H1 (cell line): ENCODE results near the gene ADAD2. TPM values are rescaled to one million over a fixed set of nuclear protein-coding genes. Genes with fewer than 3 reads are reported as not detected.

Experiments
- EGR1 ChIP-seq: IDR thresholded peaks from 2 replicates; pipeline ENCODE4 v1.6.1; 2011; ENCODE audit warnings: low read depth, low read length, borderline replicate concordance
- GTF2F1 ChIP-seq: IDR thresholded peaks from 2 replicates; pipeline ENCODE4 v1.6.1; 2012; ENCODE audit warnings: low read depth, low read length, improper control_type of control experiment, borderline replicate concordance
- HDAC2 ChIP-seq, 2 experiments: fragments of 300-600 bp in 1 of 2; sonication (generic) in 1 of 2; IDR thresholded peaks; 2 replicates each; pipeline ENCODE4 v1.6.1; 2011 to 2012; ENCODE audit warnings: low read depth in 2 of 2, low read length in 2 of 2, mild to moderate bottlenecking in 2 of 2, moderate library complexity in 2 of 2, borderline replicate concordance in 1 of 2, inconsistent platforms in 1 of 2
- KDM1A ChIP-seq: fragments of 200-600, 300-600 bp; sonication (generic); IDR thresholded peaks from 2 replicates; pipeline ENCODE4 v1.7.1; 2016; ENCODE audit warnings: mild to moderate bottlenecking, low read length, borderline replicate concordance
- RAD21 ChIP-seq, 2 experiments: IDR thresholded peaks in 1 of 2; conservative IDR thresholded peaks in 1 of 2; 2 replicates each; pipeline ENCODE4 v1.6.1; 2011; ENCODE audit warnings: low read depth in 2 of 2, low read length in 2 of 2, improper control_type of control experiment in 1 of 2, inconsistent platforms in 1 of 2, mild to moderate bottlenecking in 1 of 2, moderate library complexity in 1 of 2
- polyA plus RNA-seq, 7 experiments: library from polyadenylated mRNA; depleted of rRNA in 3 of 7; stranded (reverse) in 5 of 7; unstranded in 2 of 7; fragments of >200 nt in 5 of 7; fragments of 200-250 nt in 2 of 7; gene quantifications; 1 replicate in 5 of 7; 2 replicates in 1 of 7; 4 replicates in 1 of 7; pipeline versions ENCODE4 v1.2.1 to v1.2.3, GENCODE V29; 2011 to 2013; ENCODE audit warnings: missing spikeins in 2 of 7, mixed read lengths in 2 of 7
- total RNA-seq: library from RNA; stranded (reverse); fragmentation: NEBNext Ultra II Directional; extraction: Animal tissue kit (Norgen Biotek cat#: 25700); gene quantifications from 2 replicates; pipeline ENCODE4 v1.2.1, GENCODE V29; 2021
- TF ChIP-seq, protein P1 (sequence below): IDR thresholded peaks from 2 replicates; pipeline ENCODE4 v1.6.1; 2012; ENCODE audit warnings: inconsistent platforms
- TF ChIP-seq, protein P2 (sequence below): IDR thresholded peaks from 2 replicates; pipeline ENCODE4 v1.6.1; 2012; ENCODE audit warnings: low read length, inconsistent platforms

ADAD2 gene
- total and polyA plus RNA-seq, 2 of the 8 experiments (the other 6 are each of a cell fraction or from before 2014, with no cell fraction given), result 1.2 to 1.3 TPM

DNA sequence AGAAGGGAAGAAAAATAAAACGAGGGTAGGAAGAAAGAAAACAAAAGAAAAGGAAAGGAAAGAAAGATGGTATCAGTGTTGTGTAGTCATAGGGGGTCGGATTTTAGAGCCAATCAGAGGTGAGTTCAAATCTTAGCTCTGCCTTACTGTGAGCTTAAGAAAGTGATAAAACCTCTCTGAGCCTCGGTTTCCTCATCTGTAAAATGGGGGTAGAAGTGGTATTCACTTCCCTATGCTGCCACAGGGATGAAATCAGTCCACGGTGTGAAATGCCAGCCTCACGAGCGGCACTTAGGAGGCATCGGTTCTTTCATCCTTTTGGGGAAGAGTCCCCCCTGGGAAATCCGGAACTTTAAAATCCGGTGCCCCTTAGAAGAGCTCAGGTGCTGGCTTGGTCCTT lies 42.8 kb downstream of the ADAD2 start (continued):
- TF ChIP-seq RAD21 (IDR thresholded peaks at IDR 0.05 in 1 of 2, conservative IDR thresholded peaks at IDR 0.05 in 1 of 2; ENCODE audit: low read depth in 2 of 2, low read length in 2 of 2), result no peak
- TF ChIP-seq, protein P1, sequence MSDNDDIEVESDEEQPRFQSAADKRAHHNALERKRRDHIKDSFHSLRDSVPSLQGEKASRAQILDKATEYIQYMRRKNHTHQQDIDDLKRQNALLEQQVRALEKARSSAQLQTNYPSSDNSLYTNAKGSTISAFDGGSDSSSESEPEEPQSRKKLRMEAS, result no peak
- no peak for TF ChIP-seq GTF2F1
- TF ChIP-seq, protein P2, sequence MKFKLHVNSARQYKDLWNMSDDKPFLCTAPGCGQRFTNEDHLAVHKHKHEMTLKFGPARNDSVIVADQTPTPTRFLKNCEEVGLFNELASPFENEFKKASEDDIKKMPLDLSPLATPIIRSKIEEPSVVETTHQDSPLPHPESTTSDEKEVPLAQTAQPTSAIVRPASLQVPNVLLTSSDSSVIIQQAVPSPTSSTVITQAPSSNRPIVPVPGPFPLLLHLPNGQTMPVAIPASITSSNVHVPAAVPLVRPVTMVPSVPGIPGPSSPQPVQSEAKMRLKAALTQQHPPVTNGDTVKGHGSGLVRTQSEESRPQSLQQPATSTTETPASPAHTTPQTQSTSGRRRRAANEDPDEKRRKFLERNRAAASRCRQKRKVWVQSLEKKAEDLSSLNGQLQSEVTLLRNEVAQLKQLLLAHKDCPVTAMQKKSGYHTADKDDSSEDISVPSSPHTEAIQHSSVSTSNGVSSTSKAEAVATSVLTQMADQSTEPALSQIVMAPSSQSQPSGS, result no peak
- no peak for TF ChIP-seq EGR1
- TF ChIP-seq KDM1A, result no peak
- TF ChIP-seq HDAC2 (IDR thresholded peaks at IDR 0.05; ENCODE audit: borderline replicate concordance in 1 of 2, low read depth in 2 of 2, low read length in 2 of 2), result no peak
